COLO668 (cell line): ENCODE results near the gene RHPN2.
"Not testable (repeated sequence)": the region's sequence is repeated elsewhere in the genome, so short reads cannot be mapped to it uniquely, and the experiment has no call there.

ENCODE experiments used
- DNase-seq: peaks from one replicate; lab custom pipeline; 2025; ENCODE audit not compliant: unreplicated experiment; lab: John Stamatoyannopoulos, UW

RHPN2 gene

DNA sequence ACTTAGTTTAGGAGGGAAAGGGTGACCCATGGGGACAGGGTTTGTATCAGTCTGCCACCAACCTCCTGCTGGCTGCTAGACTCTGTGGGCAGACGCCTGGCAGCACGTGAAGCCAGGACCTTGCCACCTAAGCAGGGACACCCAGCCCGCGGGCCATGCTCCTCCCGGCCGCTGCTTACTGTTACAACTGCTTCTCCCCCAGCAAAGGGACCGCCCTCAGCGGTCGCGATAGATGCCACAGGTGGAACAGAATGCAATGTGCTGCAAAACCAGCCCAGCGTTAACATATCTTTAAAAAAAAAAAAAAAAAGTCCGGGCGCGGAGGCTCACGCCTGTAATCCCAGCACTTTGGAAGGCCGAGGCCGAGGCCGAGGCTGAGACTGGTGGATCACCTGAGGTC is 1.9 kb upstream of the RHPN2 start:
- DNase-seq: no peak

DNA sequence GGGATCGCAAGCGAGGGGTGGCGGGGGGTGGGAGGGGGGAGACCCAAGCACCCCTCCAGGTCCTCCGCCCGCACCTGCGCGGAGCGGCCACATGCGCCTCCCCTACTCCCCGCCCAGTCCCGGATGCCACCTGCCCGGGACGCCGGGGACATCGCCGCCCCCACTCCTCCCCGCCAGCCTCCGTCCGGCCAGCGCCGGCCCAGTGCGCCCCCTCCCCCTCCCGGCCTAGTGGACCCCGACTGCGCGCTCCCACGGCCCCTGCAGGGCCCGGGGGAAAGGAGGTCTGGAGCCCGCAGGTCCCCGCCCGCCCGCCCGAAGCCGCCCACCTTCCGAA is 263 bp downstream of the RHPN2 start:
- peak; percentile 68 for DNase-seq

DNA sequence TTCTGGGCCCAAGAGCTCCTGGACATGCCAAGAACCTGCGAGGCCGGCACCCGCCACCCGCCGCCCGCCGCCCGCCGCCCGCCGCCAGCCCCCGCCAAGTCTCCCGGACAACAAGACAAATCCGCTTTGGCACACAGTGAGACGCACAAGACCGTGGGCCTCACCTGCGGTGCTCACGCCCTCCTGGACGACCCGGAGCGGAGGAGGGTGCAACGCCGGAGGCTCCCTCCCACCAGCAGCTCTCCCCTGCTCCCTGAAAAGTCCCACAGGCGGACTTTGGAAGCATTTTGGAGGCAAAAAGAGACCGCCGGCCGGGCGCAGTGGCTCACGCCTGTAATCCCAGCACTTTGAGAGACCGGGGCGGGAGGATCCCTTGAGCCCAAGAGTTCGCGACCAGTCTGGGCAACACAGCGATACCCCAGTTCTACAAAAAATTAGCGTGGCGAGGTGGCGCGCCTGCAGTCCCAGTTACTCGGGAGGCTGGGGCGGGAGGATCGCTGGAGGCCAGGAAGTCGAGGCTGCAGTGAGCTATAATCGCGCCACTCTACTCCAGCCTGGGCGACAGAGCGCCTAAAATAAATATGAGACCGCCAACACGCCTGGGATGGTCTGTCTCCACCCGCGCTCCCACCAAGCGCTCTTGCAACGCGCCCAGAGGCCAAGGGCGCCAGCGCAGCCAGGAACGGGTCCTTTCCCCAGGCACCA is 783 bp downstream of the RHPN2 start:
- peak; percentile 48 for DNase-seq

DNA sequence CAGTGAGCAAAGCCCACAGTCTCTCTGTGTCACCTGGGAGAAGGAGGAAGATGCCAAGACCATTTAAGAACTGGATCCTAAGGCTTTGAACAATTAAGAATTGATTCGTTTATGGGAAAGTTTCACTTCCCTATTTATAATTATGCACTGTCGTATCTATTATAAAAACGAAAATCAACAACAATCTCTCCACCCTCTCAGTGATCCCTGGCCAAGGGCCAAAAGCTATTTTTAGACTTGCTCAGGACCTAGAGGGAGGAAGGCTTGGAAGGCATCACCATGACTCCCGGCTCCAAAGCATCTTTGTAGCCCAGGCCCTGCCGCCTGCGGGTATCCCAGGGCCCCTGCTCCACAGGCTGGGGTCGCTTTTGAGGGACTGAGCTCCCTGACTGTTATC is 1.3 kb downstream of the RHPN2 start:
- DNase-seq: peak; percentile 73

DNA sequence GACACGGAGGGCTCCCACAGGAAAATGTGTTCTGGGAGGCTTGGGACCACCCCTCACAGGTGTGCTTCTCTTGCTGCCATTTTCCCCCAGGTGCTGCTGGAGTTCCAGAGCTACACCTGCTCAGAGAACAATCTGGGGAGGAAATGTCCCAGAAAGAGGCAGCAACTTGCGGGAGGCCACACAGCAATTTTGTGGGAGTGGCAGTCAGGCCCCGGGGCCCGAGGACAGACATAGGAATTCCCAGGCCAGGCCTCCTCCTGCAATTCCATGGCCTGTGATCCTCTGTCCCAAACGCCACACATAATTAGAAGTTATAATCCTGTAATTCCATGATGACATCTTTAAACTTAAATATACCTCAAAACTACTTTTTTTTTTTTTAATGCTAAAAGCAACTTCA is 1.8 kb downstream of the RHPN2 start:
- DNase-seq: no peak

DNA sequence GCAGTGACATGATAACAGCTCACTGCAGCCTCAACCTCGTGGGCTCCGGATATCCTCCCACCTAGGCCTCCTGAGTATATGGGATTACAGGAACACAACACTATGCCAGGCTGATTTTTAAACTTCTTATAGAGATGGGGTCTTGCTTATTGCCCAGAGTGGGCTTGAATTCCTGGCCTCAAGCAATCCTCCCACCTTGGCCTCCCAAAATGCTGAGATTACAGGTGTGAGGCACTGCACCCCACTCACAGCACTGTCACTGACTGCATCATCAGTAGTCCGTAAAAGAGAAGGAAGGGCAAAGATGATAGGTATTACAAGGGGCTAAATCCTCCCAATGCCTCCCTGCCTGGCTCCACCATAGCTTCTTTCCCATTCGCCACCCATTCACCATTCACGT is 4.1 kb downstream of the RHPN2 start:
- DNase-seq: no peak

DNA sequence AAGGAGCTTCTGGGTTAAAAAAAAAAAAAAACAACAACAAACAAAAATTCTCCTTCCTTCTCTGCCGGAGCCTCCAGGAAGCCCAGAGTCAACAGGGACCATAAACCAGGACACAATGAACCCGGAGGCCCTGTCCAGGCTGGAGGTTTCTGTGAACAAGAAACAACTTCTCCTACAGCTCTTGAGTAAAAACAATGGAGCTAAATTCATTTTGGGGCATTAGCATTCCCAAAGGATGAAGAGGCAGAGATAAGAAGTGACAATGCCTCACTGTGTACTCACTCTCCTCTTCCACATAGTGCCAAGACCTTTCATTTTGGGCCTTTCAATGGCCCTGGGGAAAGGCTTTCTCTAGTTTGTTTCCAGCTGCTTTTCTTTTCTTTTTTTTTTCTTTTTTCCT is 9.0 kb downstream of the RHPN2 start:
- DNase-seq: no peak

DNA sequence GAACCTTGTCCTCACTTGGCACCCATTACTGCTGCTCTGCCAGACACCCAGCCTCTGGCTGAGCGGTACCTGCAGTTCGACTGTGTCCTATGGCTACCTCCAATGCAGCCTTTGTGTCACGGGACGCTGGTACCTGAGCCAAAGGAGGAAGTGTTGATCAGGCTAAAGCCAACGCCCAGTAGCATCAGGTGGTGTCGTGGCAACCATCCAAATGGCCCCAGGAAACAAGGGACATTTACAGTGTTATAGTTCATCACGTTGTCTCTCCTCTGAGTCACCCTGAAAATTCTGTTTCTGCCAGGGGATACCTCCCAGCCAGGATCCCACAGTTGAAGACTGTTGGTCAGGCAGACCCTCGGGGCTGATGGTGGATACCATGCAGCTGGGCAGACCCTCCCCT is 10.1 kb downstream of the RHPN2 start:
- DNase-seq: peak; percentile 91

DNA sequence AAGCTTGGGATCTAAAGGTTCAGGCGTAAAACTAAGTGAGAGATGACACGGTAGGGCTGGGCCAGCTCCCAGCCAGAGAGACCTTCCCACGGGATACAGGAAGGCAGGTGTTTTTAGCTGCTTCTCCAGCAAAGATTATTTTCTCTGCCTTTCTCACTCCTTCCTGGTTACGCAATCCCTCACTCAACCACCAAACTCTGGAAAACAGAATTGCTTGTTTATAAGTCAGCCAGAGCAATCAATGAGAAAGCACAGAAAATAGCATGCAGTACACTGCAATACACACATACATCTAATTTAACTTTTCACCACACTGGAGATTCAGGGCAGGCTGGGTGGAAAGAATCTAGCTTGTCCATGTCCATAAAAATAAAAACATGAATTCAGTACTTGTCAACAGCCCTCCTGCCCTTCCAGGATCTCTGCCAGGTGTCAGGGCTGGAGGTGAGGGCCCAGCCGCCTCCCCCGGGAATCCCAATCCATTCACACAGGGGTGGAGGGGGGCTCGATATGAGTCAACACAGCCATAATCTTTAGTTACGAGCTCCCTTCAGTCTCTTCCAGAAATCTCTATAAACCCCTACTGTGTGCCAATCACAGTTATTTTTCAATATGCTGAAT is 12.2 kb downstream of the RHPN2 start:
- DNase-seq: peak; percentile 45

DNA sequence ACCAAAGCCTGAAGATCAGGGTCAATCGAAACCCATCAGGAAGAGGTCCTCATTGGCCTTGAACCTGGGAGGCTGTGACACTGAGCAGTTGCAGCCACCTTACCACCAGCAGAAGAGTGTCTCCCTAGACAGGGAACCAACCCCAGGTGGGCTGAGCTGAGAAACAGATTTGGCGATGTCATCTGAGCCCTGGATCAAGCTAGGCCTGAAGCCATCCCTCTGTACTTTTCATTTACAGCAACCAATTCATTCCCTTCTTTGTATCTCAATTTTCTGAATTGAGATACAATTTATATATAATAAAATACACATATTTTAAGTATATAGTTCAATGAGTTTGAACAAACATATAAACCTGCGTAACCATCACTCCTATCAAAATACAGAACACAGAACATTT is 14.6 kb downstream of the RHPN2 start:
- DNase-seq: no peak

DNA sequence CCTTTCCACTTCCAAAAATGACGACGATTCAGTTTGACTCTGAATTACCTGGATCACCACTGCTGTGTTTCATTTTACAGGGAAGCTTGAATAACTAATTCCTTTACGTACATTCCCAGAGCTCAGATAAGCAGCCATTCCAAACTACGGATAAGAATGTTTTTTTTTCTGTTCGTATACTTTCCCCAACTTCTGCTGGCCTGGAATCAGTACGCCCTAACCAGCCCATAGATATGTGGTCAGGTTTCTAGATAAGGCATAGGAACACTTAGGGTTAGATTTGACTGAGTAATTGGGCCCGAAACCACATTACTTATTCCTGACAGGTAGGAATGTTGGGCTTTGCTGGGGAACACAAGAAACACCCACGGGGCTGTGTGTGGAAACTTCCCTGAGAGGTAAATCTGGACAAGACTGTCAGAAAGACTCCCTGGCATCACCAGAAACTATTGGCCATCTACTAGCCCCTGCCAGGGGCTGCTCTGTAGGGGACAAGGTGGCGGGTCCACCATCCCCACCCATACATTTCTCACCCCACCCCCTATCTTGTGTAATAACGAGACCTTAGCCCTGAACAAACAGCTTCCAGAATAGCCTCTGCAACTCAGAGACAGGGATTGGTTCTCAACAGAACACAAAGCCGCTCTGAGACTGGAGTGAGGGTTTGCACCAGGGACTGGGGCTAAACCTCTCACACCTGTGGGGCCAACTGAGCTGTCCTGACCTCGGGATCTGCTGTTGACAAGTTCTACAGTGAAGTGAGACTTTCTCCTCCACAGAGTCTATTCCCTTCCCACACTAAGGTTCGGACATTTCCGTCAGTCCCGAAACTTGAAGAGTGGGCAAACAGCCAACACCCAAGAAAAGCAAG is 15.6 kb downstream of the RHPN2 start:
- DNase-seq: no peak

DNA sequence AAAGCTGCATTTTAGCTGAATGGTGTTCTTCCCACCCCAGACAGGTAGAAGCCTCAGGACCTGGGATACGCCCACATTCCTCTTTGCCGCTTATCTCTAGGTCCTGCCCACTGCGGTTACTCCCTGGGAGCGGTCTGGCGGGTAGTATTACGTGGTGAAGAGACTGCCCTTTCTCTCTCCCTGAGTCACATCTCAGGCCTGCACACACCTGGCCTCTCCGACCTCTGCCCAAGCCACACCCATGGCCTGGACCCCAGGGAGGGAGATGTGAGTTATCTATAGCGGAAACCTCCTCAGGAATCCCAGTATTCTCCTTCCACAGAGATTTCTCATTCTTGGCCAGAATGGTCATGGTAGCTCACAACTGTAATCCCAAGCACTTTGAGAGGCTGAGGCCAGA is 17.3 kb downstream of the RHPN2 start:
- peak; percentile 70 for DNase-seq

DNA sequence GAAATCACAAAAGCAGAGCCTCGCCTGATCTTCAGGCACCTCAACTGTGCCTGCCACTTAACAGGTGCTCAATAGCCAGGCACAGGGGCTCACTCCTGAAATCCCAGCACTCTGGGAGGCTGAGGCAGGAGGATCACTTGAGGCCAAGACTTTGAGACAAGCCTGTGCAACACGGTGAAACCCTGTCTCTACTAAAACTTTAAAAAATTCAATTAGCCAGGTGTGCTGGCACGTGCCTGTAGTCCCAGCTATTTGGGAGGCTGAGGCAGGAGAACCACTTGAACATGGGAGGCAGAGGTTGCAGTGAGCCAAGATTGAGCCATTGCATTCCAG is 22.9 kb downstream of the RHPN2 start:
- peak; percentile 33 for DNase-seq

DNA sequence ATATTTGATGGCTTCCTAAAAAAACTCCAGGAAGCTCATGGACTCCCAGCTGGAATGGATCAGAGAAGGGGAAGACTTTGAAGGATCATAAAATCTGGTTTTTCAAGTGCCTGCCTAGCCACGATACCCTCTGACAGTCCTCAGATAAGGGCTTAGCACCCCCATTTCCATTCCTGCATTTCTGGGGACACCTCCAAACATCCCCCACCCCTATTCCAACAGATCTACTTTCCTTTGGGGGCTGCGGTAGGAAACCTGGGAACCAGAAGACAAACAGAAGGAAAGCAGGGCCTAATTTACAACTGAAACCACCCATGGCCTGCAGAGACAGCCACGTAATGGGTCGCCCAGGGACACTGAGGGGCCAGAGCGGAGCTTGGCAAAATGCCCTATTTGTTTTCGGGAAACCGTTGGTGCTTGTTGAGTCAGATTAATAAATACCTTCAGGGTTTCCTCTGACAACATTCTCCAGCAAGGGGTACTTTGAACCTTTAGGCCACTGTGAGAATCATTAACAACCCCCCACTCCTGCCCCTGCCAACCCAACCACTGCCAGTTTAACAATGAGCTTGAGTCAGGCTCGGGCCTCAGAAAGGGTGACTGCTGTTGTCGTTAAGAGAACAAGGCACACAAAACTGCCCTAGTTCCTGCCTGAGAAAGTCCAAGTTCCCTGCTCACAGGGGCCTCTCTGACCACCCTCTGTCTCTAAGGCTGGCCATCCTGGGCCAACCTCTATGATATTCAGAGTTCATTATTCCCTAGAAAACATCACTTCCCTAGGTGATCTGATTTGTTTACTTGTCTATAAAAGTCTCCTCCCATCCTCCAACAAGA is 23.5 kb downstream of the RHPN2 start:
- peak; percentile 80 for DNase-seq

DNA sequence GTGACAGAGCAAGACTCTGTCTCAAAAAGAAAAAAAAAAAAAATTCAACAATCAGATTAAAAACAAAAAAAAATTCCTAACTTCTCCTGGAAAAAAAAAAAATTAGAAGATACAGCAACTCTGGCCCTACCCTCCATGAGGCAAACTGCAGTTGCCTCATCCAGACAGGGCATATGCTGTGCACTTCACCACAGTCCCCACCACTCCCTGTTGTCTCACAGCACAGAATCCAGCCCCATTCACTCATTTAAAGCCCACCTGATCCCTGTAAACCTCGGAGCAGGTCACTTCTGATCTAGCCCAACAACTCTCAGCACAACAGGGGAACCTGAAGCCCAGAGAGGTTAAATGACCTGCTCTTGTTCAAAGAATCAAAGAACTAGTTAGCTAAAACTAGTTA is 24.9 kb downstream of the RHPN2 start:
- no peak for DNase-seq

DNA sequence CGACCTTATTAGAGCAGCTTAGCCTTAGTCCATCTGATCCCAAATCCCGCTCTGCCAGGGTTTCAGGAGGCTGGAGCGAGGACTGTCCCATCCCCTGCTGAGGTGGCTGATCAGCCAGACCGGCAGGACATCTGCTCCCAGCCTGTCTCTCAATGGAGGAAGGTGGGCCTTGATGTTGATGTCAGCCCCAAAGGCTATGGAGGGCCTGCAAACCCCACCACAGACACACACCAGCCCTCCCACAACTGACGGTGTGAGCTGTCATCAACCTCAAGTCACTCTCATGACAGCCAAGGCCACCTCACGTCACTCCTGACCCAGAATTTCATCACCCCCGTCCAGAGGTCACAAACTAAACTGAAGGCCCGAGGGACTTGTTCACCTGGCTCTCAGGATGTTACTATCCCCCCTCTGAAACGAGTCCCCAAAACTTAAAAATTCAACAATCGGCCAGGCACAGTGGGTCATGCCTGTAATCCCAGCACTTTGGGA is 25.5 kb downstream of the RHPN2 start:
- no peak for DNase-seq

DNA sequence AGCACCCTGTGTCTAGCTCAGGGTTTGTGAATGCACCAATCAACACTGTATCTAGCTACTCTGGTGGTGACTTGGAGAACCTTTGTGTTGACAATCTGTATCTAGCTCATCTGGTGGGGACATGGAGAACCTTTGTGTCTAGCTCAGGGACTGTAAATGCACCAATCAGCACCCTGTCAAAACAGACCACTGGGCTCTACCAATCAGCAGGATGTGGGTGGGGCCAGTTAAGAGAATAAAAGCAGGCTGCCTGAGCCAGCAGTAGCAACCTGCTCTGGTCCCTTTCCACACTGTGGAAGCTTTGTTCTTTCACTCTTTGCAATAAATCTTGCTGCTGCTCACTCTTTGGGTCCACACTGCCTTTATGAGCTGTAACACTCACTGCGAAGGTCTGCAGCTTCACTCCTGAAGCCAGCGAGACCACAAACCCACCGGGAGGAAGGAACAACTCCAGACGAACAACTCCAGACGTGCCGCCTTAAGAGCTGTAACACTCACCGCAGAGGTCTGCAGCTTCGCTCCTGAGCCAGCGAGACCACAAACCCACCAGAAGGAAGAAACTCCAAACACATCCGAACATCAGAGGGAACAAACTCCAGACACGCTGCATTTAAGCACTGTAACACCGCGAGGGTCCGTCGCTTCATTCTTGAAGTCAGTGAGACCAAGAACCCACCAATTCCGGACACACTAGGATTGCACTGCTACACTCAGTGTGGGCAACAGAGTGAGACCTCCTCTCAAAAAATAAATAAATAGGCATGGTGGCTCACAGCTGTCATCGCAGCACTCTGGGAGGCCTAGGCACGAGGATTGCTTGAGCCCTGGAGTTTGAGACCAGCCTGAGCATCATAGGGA is 27.3 kb downstream of the RHPN2 start:
- not testable (repeated sequence) for DNase-seq

DNA sequence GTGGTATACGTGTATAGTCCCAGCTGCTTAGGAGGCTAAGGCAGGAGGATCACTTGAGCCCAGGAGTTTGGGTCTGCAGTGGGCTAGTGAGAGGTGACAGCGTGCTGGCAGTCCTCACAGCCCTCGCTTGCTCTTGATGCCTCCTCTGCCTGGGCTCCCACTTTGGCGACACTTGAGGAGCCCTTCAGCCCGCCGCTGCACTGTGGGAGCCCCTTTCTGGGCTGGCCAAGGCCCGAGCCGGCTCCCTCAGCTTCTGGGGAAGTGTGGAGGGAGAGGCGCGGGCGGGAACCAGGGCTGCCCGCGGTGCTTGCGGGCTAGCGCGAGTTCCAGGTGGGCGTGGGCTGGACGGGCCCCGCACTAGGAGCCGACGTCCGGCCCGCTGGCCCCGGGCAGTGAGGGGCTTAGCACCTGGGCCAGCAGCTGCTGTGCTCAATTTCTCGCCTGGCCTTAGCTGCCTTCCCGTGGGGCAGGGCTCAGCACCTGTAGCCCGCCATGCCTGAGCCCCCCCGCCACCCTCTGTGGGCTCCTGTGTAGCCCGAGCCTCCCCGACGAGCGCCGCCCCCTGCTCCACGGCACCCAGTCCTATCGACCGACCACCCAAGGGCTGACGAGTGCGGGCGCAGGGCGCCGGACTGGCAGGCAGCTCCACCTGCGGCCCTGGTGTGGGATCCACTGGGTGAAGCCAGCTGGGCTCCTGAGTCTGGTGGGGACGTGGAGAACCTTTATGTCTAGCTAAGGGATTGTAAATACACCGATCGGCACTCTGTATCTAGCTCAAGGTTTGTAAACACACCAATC is 28.1 kb downstream of the RHPN2 start:
- DNase-seq: not testable (repeated sequence)

DNA sequence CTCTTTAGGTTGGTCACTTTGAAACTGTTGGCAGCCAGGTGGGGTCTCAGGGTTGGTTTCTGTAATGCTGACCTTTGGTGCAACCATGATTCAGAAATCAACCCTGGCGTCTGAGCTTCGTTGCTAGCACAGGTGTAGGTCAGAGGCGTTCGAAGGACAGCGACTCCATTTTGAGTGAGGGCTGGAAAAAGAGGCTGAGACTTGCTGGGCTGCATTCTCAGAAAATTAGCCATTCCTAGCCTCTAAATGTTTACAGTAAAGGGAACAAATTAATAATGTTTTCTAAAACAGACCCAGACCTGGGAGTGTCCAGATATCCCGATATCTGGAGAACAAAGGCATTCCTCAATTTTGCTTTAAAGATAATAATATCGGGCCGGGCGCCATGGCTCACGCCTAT is 29.2 kb downstream of the RHPN2 start:
- no peak for DNase-seq
